ENCODE results near the gene FGFR2.

FGFR2 gene

GRCh38 chr10:121481180-121481579, 117.1 kb downstream of the FGFR2 start:
- DNase-seq: no peak

GRCh38 chr10:121478556-121478955, 119.7 kb downstream of the FGFR2 start:
- no peak for DNase-seq

GRCh38 chr10:121469797-121470606, 128.2 kb downstream of the FGFR2 start:
- no peak for DNase-seq

- DNase-seq: no peak
Observed at GRCh38 chr10:121468726-121469125, 129.5 kb downstream of the FGFR2 start.

- no peak for DNase-seq
Observed at GRCh38 chr10:121466424-121466823, 131.8 kb downstream of the FGFR2 start.

- DNase-seq: no peak
Observed at GRCh38 chr10:121465215-121465614, 133.0 kb downstream of the FGFR2 start.

- DNase-seq: no peak
Observed at GRCh38 chr10:121464517-121464916, 133.7 kb downstream of the FGFR2 start.

GRCh38 chr10:121462955-121463354, 135.3 kb downstream of the FGFR2 start:
- DNase-seq: no peak

GRCh38 chr10:121462281-121462680, 136.0 kb downstream of the FGFR2 start:
- no peak for DNase-seq

- no peak for DNase-seq
Observed at GRCh38 chr10:121461307-121461706, 136.9 kb downstream of the FGFR2 start.

GRCh38 chr10:121460733-121461132, 137.5 kb downstream of the FGFR2 start:
- DNase-seq: no peak

GRCh38 chr10:121459622-121460453, 138.4 kb downstream of the FGFR2 start:
- no peak for DNase-seq

GRCh38 chr10:121459279-121459621, 139.0 kb downstream of the FGFR2 start:
- no peak for DNase-seq

GRCh38 chr10:121457729-121458128, 140.5 kb downstream of the FGFR2 start:
- DNase-seq: no peak

GRCh38 chr10:121455377-121455776, 142.9 kb downstream of the FGFR2 start:
- DNase-seq: no peak

- DNase-seq: no peak
Observed at GRCh38 chr10:121454781-121455180, 143.5 kb downstream of the FGFR2 start.

- DNase-seq: no peak
Observed at GRCh38 chr10:121453160-121453559, 145.1 kb downstream of the FGFR2 start.

- no peak for DNase-seq
Observed at GRCh38 chr10:121452581-121452980, 145.7 kb downstream of the FGFR2 start.

- peak; percentile 67 for DNase-seq
Observed at GRCh38 chr10:121450247-121450646, 148.0 kb downstream of the FGFR2 start.

- no peak for DNase-seq
Observed at GRCh38 chr10:121449482-121449924, 148.7 kb downstream of the FGFR2 start.

GRCh38 chr10:121448766-121449421, 149.3 kb downstream of the FGFR2 start:
- no peak for DNase-seq

GRCh38 chr10:121444520-121445165, 153.6 kb downstream of the FGFR2 start:
- no peak for DNase-seq
